B cell (primary cell): ENCODE results near the gene NPM3.

Experiments used
- EZH2 ChIP-seq: IDR thresholded peaks from 2 replicates; pipeline ENCODE4 v1.6.1; 2012; ENCODE audit warnings: borderline replicate concordance, low read depth, mild to moderate bottlenecking, moderate library complexity, low read length; ENCODE audit not compliant: insufficient read depth, poor library complexity, severe bottlenecking
- TF ChIP-seq, protein P1 (sequence below): fragments of 200-600 bp; IDR thresholded peaks from one replicate; pipeline ENCODE4 v1.8.0; 2022; ENCODE audit warnings: antibody characterized with exemption, mild to moderate bottlenecking

DNA sequence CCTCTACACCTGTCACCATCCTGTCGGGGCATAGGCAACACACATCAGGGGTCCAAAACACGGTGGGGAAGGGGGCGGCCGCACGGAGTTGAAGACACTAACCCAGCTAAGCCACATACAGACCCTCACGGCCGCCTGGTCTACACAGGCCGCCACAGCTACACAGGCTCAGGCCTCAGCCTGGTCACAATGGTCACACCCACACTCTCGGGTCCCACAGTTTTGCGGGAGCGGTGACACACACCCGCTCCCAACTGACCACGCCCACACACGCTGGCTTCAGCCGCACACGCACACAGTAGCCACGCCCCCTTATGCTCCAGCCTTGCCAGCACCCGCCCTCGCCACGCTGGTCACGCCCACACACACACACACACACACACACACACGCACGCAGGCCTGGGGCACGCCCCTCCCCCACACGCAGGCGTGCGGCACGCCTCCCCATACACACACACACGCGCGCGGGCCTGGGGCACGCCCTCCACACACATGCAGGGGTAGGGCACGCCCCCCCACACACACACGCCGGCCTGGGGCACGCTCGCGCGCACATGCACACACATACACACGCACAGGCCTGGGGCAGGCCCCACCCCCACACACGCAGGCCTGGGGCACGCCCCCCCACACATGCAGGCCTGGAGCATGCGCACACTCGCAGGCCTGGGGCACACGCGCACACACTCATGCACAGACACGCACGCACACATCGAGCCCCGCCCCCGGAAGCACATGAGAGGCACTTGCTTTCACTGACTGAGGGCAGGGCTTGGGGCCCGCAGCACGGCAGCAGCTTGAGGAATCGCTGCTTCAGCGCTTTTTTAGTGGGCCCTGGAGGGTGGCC lies 47.3 kb upstream of the NPM3 start:
- TF ChIP-seq, protein P1, sequence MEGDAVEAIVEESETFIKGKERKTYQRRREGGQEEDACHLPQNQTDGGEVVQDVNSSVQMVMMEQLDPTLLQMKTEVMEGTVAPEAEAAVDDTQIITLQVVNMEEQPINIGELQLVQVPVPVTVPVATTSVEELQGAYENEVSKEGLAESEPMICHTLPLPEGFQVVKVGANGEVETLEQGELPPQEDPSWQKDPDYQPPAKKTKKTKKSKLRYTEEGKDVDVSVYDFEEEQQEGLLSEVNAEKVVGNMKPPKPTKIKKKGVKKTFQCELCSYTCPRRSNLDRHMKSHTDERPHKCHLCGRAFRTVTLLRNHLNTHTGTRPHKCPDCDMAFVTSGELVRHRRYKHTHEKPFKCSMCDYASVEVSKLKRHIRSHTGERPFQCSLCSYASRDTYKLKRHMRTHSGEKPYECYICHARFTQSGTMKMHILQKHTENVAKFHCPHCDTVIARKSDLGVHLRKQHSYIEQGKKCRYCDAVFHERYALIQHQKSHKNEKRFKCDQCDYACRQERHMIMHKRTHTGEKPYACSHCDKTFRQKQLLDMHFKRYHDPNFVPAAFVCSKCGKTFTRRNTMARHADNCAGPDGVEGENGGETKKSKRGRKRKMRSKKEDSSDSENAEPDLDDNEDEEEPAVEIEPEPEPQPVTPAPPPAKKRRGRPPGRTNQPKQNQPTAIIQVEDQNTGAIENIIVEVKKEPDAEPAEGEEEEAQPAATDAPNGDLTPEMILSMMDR, result no peak
- no peak for TF ChIP-seq EZH2
